Measurements from ENCODE around the gene THUMPD1.
A peak's percentile ranks its signal among the peaks of the same experiment; 100 is the strongest.
"Not testable (repeated sequence)": the region's sequence is repeated elsewhere in the genome, so short reads cannot be mapped to it uniquely, and the experiment has no call there.

Gene THUMPD1

GRCh38 chr16:20743591-20743990 is 2.0 kb upstream of the THUMPD1 start:
- DNase-seq (ENCODE audit: low read depth in 1 of 2, low spot score in 1 of 2) = no peak
- in situ Hi-C loops (cut with HindIII; ENCODE audit: low pct_unique_long_range_greater_than_20kb, low sequenced_read_pairs) = no loop called here
- no peak for TF ChIP-seq JUND (IDR thresholded peaks at IDR 0.05; ENCODE audit: low read depth)

- in situ Hi-C loops (cut with HindIII; ENCODE audit: low pct_unique_long_range_greater_than_20kb, low sequenced_read_pairs) = no loop called here
- DNase-seq (ENCODE audit: low read depth in 1 of 2, low spot score in 1 of 2) = peak; percentile 82 to 87
- no peak for TF ChIP-seq JUND (IDR thresholded peaks at IDR 0.05; ENCODE audit: low read depth)
Observed at GRCh38 chr16:20740901-20741521, 607 bp downstream of the THUMPD1 start.

- no peak for TF ChIP-seq JUND (IDR thresholded peaks at IDR 0.05; ENCODE audit: low read depth)
- peak in 1 of 2 experiments; percentile 46 for DNase-seq (ENCODE audit: low read depth in 1 of 2, low spot score in 1 of 2)
- in situ Hi-C loops (cut with HindIII; ENCODE audit: low pct_unique_long_range_greater_than_20kb, low sequenced_read_pairs) = no loop called here
Observed at GRCh38 chr16:20740007-20740883, 1.4 kb downstream of the THUMPD1 start.

GRCh38 chr16:20735490-20735889 is 6.1 kb downstream of the THUMPD1 start:
- TF ChIP-seq JUND (IDR thresholded peaks at IDR 0.05; ENCODE audit: low read depth) = no peak
- in situ Hi-C loops (cut with HindIII; ENCODE audit: low pct_unique_long_range_greater_than_20kb, low sequenced_read_pairs) = no loop called here
- DNase-seq (ENCODE audit: low read depth in 1 of 2, low spot score in 1 of 2) = no peak

- no peak for TF ChIP-seq JUND (IDR thresholded peaks at IDR 0.05; ENCODE audit: low read depth)
- in situ Hi-C loops (cut with HindIII; ENCODE audit: low pct_unique_long_range_greater_than_20kb, low sequenced_read_pairs) = no loop called here
Observed at GRCh38 chr16:20734782-20735181, 6.8 kb downstream of the THUMPD1 start.

GRCh38 chr16:20734056-20734455 is 7.6 kb downstream of the THUMPD1 start:
- TF ChIP-seq JUND (IDR thresholded peaks at IDR 0.05; ENCODE audit: low read depth) = no peak
- DNase-seq (ENCODE audit: low read depth in 1 of 2, low spot score in 1 of 2) = no peak
- in situ Hi-C loops (cut with HindIII; ENCODE audit: low pct_unique_long_range_greater_than_20kb, low sequenced_read_pairs) = no loop called here

More at GRCh38 chr16:20734782-20735181, 6.8 kb downstream of the THUMPD1 start:
- no peak for DNase-seq (ENCODE audit: low read depth in 1 of 2, low spot score in 1 of 2)

- in situ Hi-C loops (cut with HindIII; ENCODE audit: low pct_unique_long_range_greater_than_20kb, low sequenced_read_pairs) = no loop called here
Observed at GRCh38 chr16:20729141-20729540, 12.5 kb downstream of the THUMPD1 start.

GRCh38 chr16:20727181-20727580 is 14.4 kb downstream of the THUMPD1 start:
- DNase-seq (ENCODE audit: low read depth in 1 of 2, low spot score in 1 of 2) = no peak
- in situ Hi-C loops (cut with HindIII; ENCODE audit: low pct_unique_long_range_greater_than_20kb, low sequenced_read_pairs) = no loop called here
- no peak for TF ChIP-seq JUND (IDR thresholded peaks at IDR 0.05; ENCODE audit: low read depth)

More at GRCh38 chr16:20729141-20729540, 12.5 kb downstream of the THUMPD1 start:
- no peak for DNase-seq (ENCODE audit: low read depth in 1 of 2, low spot score in 1 of 2)
- no peak for TF ChIP-seq JUND (IDR thresholded peaks at IDR 0.05; ENCODE audit: low read depth)

- TF ChIP-seq JUND (IDR thresholded peaks at IDR 0.05; ENCODE audit: low read depth) = no peak
- DNase-seq (ENCODE audit: low read depth in 1 of 2, low spot score in 1 of 2) = no peak
- in situ Hi-C loops (cut with HindIII; ENCODE audit: low pct_unique_long_range_greater_than_20kb, low sequenced_read_pairs) = no loop called here
Observed at GRCh38 chr16:20726661-20727060, 15.0 kb downstream of the THUMPD1 start.

- TF ChIP-seq JUND (IDR thresholded peaks at IDR 0.05; ENCODE audit: low read depth) = no peak
- DNase-seq (ENCODE audit: low read depth in 1 of 2, low spot score in 1 of 2) = no peak
- in situ Hi-C loops (cut with HindIII; ENCODE audit: low pct_unique_long_range_greater_than_20kb, low sequenced_read_pairs) = no loop called here
Observed at GRCh38 chr16:20720251-20720650, 21.4 kb downstream of the THUMPD1 start.

GRCh38 chr16:20717718-20718117 is 23.9 kb downstream of the THUMPD1 start:
- in situ Hi-C loops (cut with HindIII; ENCODE audit: low pct_unique_long_range_greater_than_20kb, low sequenced_read_pairs); DNase-seq (ENCODE audit: low read depth in 1 of 2, low spot score in 1 of 2): not testable (repeated sequence)

GRCh38 chr16:20711277-20711911 is 30.2 kb downstream of the THUMPD1 start:
- no peak for DNase-seq (ENCODE audit: low read depth in 1 of 2, low spot score in 1 of 2)
- TF ChIP-seq JUND (IDR thresholded peaks at IDR 0.05; ENCODE audit: low read depth) = no peak
- in situ Hi-C loops (cut with HindIII; ENCODE audit: low pct_unique_long_range_greater_than_20kb, low sequenced_read_pairs) = no loop called here

- in situ Hi-C loops (cut with HindIII; ENCODE audit: low pct_unique_long_range_greater_than_20kb, low sequenced_read_pairs) = not testable (repeated sequence)
- DNase-seq (ENCODE audit: low read depth in 1 of 2, low spot score in 1 of 2) = peak in 1 of 2 experiments; percentile 78
Observed at GRCh38 chr16:20708129-20708528, 33.5 kb downstream of the THUMPD1 start.

Measured in T47D (cell line).